ENCODE results near the gene SYT1. TPM values are rescaled to one million over a fixed set of nuclear protein-coding genes. Genes with fewer than 3 reads are reported as not detected.

The SYT1 gene
- 1.2 and 1.3 TPM in 2 replicates for total RNA-seq
- total RNA-seq (2013) = 1.6 TPM
- 0.16 and 0.60 TPM in 2 replicates for polyA plus RNA-seq
- 0.21 and 1.4 TPM in 2 replicates for polyA minus RNA-seq

DNA sequence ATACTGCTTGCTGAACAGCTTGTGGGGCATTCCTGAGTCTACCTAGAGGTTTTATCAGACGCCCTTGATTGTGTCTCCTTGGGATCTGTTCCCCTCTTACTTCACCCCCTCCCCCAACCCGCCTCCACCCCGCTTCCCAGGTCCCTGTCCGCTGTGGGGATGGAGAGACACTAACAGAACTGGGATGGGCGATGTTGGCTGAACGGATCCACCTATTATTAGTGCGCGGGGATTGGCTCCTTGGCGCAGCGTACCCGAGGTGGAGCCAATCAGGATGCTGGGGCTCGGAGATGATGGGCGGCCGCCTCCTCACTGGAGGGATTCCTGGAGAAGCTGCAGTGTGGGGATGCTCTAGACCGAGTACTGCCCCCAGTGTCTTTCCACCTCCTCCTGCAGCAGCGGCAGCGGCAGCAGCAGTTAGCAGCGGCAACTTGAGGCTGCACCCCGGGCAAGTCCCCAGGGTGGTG is at the start of gene SYT1:
Gene SYT1, plus strand, starts transcription at position 372 of the 467 bp plus-strand sequence.
- Histone ChIP-seq H3K4me2 (replicated peaks; ENCODE audit: low read depth, low read length, poor library complexity, severe bottlenecking) (peak within 1 kb of the TSS; percentile 81), H3K4me1 (ENCODE audit: control insufficient read depth in 2 of 2, insufficient read depth in 2 of 2, low read length in 2 of 2) (peaks cover 15 to 25% of the 10 kb centered on the region in 2 donors), H3K9me3 (ENCODE audit: control extremely low read depth in 1 of 3, control insufficient read depth in 2 of 3, insufficient read depth in 1 of 3, low read length in 2 of 3) (no peaks in the 10 kb centered on the region), H3K4me3 (ENCODE audit: control extremely low read depth in 1 of 5, extremely low read depth in 1 of 5, insufficient read depth in 1 of 5, low read depth in 2 of 5, low read length in 4 of 5) (peak within 1 kb of the TSS; percentile 48 to 69 (median 63)), H4K20me1 (ENCODE audit: control insufficient read depth, insufficient read depth, low read length, poor library complexity, severe bottlenecking) (no peaks in the 10 kb centered on the region), H2AFZ (ENCODE audit: insufficient read depth, low read depth, low read length, poor library complexity, severe bottlenecking) (peak within 1 kb of the TSS; percentile 70), H3K79me2 (ENCODE audit: control insufficient read depth, insufficient read depth, low read length) (no peaks in the 10 kb centered on the region), H3K27me3 (replicated peaks in 1 of 4; ENCODE audit: control extremely low read depth in 1 of 4, control insufficient read depth in 3 of 4, insufficient read depth in 4 of 4, low read length in 3 of 4) (peaks cover 0 to 14% (median 5%) of the 10 kb centered on the region in 4 experiments), H3K9ac (ENCODE audit: low read length) (peak within 1 kb of the TSS; percentile 73), H3K27ac (ENCODE audit: low read length in 2 of 2) (no peak within 1 kb of the TSS), H3K36me3 (replicated peaks in 1 of 2; ENCODE audit: control extremely low read depth in 1 of 2, control insufficient read depth in 1 of 2, extremely low read depth in 1 of 2, insufficient read depth in 2 of 2, low read length in 1 of 2) (no peaks in the 10 kb centered on the region)
- CTCF ChIA-PET = no interaction called here
- intact Hi-C loops (cut with micrococcal nuclease) = no loop called here
- WGBS (ENCODE audit: insufficient coverage) = 4% methylated on average over 15 of the region's 19 CpGs
- TF ChIP-seq, protein P1, sequence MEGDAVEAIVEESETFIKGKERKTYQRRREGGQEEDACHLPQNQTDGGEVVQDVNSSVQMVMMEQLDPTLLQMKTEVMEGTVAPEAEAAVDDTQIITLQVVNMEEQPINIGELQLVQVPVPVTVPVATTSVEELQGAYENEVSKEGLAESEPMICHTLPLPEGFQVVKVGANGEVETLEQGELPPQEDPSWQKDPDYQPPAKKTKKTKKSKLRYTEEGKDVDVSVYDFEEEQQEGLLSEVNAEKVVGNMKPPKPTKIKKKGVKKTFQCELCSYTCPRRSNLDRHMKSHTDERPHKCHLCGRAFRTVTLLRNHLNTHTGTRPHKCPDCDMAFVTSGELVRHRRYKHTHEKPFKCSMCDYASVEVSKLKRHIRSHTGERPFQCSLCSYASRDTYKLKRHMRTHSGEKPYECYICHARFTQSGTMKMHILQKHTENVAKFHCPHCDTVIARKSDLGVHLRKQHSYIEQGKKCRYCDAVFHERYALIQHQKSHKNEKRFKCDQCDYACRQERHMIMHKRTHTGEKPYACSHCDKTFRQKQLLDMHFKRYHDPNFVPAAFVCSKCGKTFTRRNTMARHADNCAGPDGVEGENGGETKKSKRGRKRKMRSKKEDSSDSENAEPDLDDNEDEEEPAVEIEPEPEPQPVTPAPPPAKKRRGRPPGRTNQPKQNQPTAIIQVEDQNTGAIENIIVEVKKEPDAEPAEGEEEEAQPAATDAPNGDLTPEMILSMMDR (IDR thresholded peaks at IDR 0.05) = no peak
- no peak for TF ChIP-seq EZH2 (IDR thresholded peaks at IDR 0.05; ENCODE audit: borderline replicate concordance, insufficient read depth, low read depth, low read length, poor library complexity, severe bottlenecking)
- DNase-seq (peak; percentile 43), ATAC-seq (ENCODE audit: low read depth) (peak; percentile 62)
- POLR2A ChIA-PET = no interaction called here
- Mint-ChIP-seq H3K4me1 (peaks cover 19% of the 10 kb centered on the region), H3K27ac (peak within 1 kb of the TSS; percentile 63), H3K9me3 (ENCODE audit: insufficient read depth) (no peaks in the 10 kb centered on the region), H3K4me3 (peak within 1 kb of the TSS; percentile 87), H3K27me3 (peaks cover 6% of the 10 kb centered on the region)

DNA sequence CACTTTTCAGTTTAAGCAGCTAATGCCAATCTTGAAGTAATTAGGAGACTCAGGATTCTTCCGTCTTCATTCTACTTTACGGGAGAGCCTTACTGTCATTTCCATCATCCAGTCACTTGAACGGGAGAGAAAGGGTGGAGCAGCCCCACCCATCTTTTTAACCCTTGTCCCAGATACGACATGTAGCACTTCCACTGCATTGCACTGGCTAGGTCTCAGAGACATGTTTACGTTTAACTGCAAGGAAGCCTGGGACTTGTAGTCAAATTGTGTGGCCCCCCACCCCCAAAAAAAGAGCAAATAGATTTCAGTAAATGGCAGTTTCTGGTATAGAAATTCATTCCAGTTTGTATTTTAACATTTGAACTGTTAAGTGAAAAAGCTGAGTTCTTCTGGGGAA is 46.1 kb upstream of the SYT1 start:
- H2AFZ ChIP-seq (ENCODE audit: insufficient read depth, low read depth, low read length, poor library complexity, severe bottlenecking) = no peak overlapping the region
- ATAC-seq (ENCODE audit: low read depth) = no peak

More for the DNA sequence above, 46.1 kb upstream of the SYT1 start:
- DNase-seq = no peak
- TF ChIP-seq EZH2 (IDR thresholded peaks at IDR 0.05; ENCODE audit: borderline replicate concordance, insufficient read depth, low read depth, low read length, poor library complexity, severe bottlenecking) = no peak
- TF ChIP-seq, protein P1 (IDR thresholded peaks at IDR 0.05) = no peak
- Mint-ChIP-seq H3K4me3 (no peak overlapping the region), H3K4me1 (no peaks in the 10 kb centered on the region), H3K27ac (no peak overlapping the region), H3K9me3 (ENCODE audit: insufficient read depth) (no peaks in the 10 kb centered on the region), H3K27me3 (no peaks in the 10 kb centered on the region)
- no peak overlapping the region for H3K27ac ChIP-seq (ENCODE audit: low read length in 2 of 2)
- H3K4me3 ChIP-seq (ENCODE audit: control extremely low read depth in 1 of 5, extremely low read depth in 1 of 5, insufficient read depth in 1 of 5, low read depth in 2 of 5, low read length in 4 of 5) = no peak overlapping the region
- ChIA-PET CTCF (no interaction called here), POLR2A (no interaction called here)
- no peaks in the 10 kb centered on the region for H3K4me1 ChIP-seq (ENCODE audit: control insufficient read depth in 2 of 2, insufficient read depth in 2 of 2, low read length in 2 of 2)
- no peaks in the 10 kb centered on the region for H3K9me3 ChIP-seq (ENCODE audit: control extremely low read depth in 1 of 3, control insufficient read depth in 2 of 3, insufficient read depth in 1 of 3, low read length in 2 of 3)
- no peaks in the 10 kb centered on the region for H3K27me3 ChIP-seq (replicated peaks in 1 of 4; ENCODE audit: control extremely low read depth in 1 of 4, control insufficient read depth in 3 of 4, insufficient read depth in 4 of 4, low read length in 3 of 4)
- no peak overlapping the region for H3K4me2 ChIP-seq (replicated peaks; ENCODE audit: low read depth, low read length, poor library complexity, severe bottlenecking)
- no peak overlapping the region for H3K9ac ChIP-seq (ENCODE audit: low read length)
- no peaks in the 10 kb centered on the region for H3K79me2 ChIP-seq (ENCODE audit: control insufficient read depth, insufficient read depth, low read length)
- H4K20me1 ChIP-seq (ENCODE audit: control insufficient read depth, insufficient read depth, low read length, poor library complexity, severe bottlenecking) = no peaks in the 10 kb centered on the region
- 74% methylated on average over 3 of the region's 5 CpGs for WGBS (ENCODE audit: insufficient coverage)
- intact Hi-C loops (cut with micrococcal nuclease) = no loop called here
- H3K36me3 ChIP-seq (replicated peaks in 1 of 2; ENCODE audit: control extremely low read depth in 1 of 2, control insufficient read depth in 1 of 2, extremely low read depth in 1 of 2, insufficient read depth in 2 of 2, low read length in 1 of 2) = no peaks in the 10 kb centered on the region

Data from B cell (primary cell).